HG02571 (cell line): ENCODE measurements around the gene CADPS.

ENCODE experiments used
- ATAC-seq: cut with Tn5 transposase; IDR thresholded peaks from one replicate; pipeline ENCODE4 v1.9.1; 2021; ENCODE audit warnings: mild to moderate bottlenecking, moderate library complexity; ENCODE audit not compliant: unreplicated experiment

The CADPS gene

DNA sequence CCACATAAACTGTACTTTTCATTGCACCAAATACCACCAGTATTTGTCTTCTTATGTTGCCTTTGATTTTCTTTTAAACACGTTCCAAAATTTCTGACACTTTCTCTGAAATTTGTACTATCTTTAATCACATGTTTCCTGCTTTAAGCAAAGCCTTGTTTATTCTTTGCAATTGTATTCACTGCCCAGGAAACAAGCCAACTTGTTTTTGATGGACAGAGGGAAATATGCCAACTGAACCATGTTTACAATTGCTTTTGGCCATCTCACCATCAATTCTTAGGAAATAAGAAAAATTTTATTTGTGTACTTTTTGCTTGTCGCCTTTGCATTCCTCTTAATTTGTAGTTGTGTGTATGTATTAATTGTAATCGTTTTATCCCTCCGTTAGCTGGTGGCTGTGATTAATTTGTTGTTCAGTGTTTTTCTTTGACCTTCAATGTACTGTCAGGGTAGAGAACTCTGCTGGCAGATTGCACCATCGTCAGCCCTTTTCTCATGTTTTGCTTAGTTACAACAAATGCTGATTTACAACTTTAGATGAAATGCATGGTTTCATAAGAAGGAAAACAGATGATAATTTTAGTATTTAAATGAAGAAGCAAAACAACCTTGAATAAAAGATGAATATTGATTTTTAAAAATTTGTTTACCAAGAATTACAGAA is 482.5 kb downstream of the CADPS start:
- ATAC-seq, result no peak

DNA sequence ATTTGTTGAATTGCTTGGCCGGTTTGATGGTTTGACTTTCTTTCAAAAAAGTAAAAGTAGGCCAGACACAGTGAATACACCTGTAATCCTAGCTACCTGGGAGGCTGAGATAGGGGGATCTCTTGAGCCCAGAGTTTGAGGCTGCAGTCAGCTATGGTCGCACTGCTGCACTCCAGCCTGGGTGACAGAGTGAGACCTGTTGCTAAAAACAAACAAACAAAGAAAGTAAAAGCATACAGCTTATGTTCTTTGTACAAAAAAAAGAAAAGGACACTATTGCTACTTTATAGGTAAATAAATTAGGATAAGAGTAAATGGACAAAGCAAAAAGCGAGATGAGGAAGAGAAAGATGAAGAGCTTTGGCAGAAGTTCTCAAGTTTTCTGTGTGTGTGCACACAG is 488.0 kb downstream of the CADPS start:
- no peak for ATAC-seq

DNA sequence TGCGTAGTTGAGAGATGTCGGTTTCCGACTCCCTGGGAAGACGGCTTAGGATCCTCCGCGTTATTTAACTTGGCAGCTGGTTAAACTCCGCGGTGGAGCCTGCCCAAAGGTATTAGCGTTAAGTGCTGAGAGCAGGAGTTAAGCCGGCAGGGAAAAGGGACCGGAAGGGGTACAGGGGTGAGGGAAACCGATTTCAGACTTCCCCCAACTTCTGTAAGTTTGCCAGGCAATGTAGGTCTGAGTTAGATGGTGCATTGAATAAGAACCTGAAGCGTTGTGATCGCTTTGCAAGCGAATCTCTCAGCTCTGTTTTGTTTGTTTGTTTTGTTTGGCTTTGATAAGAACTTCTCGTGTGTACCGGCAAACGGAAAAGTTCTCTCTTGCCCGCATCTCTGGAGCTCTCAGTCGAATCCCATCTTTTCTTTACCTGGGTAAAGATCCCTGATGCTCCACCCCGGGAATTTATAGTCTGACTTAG is 495.9 kb downstream of the CADPS start:
- no peak for ATAC-seq

DNA sequence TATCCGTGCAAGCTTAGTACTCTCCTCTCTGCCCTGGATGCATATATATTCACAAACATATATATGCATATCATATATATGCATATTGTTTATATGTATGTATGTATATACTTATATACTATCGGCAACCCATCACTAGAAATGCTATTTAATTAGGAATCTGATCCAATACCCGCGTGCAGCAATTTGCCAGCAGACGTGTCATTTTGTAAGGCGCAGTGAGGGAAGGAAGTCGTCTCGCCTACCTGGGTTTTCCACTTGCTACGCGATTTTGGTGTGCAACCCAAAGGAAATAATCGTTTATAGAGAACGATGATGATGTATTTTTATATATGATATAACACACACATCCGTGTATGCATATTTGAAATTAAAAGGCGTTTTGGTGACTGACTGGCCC is 496.3 kb downstream of the CADPS start:
- ATAC-seq, result no peak

DNA sequence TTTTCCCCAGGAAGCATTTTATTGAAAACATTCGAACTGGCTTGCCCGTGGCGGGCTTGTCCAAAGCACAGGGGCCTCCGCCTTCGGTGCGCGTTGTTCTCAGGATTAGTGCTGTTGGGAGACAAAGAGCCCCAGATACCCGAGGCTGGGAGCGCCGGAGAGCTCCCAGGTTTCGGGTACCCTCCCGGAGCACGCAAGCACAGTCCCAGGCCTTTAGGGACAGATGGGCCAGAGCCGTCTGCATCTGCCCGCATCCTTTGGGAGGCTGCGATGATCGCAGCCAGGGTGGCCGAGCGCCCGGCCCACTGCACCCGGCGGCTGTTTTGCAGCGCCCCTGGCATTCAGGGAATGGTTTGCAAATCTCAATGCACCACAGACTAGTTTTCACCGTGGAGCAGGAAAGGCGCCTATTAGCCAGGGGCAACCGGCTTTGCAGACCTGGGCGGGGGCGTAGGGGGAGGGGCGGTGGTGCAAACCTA is 496.9 kb downstream of the CADPS start:
- ATAC-seq, result no peak

DNA sequence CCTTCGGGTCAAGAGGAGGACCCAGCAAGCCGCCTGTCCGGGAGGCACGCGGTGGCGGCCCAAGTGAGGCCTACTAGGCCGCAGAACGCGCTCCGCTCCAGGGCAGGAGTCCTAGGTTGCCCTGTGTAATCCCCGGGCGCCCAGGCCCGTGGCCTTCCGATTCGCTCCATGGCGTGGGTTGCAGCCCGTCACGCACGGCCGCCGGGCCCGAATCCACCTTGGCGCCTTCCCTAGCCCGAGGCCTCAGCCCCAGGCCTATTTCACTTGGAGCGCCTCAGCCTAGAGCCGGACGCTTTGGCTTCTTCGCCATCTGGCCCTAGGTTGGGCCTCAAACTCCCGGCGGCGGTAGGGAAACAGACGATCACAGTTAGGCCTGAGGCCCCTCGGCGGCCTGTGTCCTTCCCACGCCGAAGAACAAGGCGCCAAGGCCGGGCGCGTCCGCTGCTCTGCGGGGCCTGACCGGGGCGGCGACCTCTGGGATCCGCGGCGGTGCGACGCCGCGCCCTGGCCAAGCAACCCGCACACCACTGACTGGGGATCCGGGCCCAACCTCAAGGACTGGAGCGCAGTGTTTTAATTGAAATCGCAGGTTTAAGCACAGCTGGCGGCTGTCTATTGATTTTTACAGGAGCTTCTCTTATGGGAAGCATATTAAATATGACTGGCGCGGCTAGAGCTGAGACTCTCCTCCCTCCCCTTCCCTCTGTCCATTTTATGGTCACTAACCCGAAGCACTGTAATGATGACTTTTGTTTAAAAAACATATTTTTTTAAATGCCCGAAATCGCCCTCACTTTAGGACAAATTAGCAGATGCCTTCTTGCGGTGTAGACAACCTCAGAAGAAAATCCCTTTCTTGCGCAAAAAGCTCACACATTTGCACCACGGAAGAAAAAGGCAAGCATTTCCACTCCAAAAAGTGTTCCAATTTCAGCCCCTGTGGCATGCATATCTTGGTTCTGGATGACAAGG is 498.0 kb downstream of the CADPS start:
- ATAC-seq, result no peak

DNA sequence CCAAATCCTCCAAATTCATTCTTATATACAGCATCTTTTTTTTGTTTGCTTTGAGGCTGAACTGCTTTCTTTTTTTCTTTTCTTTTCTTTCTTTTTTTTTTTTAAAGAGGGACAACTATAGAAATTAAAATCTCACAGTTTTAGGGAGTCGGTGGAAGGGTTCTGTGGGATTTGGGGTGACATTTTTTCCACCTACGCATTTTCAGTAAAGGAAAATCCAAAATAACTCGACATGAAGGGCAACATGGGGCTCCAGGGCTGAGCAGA is 498.8 kb downstream of the CADPS start:
- no peak for ATAC-seq

DNA sequence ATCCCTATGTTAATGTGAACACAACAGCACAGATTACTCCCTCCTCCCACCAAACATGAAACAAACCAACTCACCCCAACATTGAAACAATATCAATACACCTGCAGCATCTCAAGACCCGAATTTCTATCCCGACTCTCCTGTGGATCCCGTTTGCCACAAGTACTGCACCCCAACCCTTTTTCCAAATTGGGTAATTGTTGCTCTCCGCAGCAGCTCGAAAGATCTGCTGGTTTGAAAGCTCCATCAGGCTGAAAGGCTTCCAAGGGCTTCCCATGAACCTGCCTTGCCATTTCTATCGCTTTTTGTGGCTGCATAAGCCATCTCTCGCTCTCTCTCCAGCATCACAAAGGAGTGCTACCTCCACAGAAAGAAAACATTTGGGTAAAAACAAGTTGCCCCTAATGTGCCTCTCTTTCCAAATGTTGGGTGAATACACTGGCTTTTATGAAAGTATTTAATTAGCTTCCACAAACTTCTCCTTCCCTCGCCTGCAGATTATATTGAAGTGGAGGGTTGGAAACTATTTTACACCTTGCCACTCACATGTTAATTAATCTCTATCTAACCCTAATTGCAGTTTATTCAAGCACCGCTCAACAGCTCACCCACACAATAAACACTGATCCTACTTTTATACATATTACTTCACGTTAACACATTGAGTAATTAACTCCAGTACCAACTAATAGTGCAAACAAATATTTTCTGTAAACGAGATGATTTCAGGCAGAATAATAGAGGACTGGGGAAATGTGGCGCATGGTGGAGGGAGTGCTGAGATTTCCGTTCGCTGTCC is 499.4 kb downstream of the CADPS start:
- no peak for ATAC-seq

DNA sequence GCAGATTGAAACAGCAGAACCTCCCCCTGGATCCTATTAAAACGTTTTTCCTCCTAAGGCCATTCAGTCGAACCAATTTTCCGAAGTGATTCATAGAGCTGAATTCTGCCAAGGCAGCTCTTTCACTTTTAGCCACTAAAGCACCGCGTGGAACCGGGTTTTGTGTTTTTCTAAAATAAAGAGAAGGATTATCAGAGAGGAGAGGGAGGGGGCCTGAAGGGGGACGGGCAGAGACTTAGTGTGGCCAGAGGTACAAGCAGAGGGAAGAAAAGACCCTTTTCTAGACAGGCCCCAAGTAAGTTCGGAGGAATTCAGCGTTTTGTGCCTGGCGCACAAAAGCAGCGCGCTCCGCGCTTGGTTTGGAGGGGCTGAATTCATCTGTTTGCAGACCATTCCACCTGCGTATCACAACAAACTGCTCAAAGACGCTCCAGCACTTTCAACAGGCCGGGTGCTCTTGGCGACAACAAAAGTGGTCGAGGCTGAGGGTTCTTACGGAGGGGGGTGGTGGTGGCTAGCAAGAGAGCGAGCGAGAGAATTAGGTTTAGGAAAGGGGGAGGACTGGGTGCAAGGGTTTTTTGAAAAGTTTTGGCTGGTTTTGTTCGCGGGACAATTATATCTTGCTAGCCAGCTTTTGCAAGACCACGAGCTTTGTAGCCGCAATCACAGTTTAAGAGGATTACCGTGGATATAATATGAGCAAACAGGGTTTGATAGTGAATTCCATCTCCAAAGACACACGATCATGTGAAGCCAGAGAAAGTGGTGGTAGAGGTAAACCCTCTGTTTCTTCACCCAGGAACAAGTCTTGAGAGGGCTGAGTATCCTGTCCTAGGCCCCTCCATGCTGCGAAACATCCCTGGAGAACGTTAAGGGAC is 500.6 kb downstream of the CADPS start:
- no peak for ATAC-seq

DNA sequence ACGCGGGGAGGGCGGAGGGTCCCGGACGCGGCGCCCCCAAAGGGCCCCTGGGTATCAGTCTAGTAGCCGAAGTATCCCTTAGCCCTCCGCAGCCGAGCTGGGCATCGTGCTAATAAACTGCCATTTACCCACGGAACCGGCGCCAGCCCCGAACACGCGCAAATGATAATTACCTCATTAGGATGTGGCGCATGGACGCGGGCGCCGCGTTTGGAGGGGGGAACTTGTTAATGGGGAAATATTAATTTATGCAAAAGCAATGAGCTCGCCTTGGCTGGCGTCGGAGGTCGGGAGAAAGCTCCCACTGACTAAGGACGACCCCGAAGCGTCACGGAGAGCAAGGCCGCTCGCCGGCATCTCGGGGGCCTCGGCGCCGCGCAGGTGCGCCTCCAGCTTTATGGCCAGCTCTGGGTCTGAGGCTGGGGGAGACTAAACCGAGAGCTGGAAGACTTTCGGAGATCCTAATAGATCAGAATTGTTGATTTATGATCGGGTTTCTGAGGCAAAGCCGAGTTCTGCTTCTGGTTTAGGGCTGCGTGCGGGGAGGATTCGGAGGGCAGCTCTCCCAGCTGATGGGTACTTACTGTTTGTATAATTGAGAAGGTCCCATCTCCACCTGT is 501.4 kb downstream of the CADPS start:
- no peak for ATAC-seq

DNA sequence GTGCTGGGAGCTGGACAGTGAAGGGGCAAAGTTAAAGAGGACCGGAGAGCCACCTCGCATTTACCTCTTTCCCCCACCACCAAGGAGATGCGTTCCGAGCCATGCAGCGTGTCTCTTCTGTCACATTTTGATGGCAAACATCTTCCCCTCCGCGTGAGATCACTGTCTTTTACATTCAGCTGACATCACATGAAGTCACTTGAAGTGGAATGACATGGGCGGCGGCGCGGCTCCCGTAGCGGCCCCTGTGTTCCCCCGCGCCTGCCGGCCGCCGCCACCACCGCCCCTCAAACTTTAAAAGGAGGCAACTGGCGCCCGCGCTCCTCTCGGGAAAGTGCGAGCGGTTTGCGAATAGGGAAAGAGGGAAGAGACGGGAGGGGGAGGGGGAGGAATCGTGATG is 502.0 kb downstream of the CADPS start, which contains the start of gene FEZF2:
TSS of gene FEZF2 (minus strand) at position 336 of the 400 bp plus-strand sequence. CDS start 682 bp downstream, outside the sequence.
- no peak for ATAC-seq

DNA sequence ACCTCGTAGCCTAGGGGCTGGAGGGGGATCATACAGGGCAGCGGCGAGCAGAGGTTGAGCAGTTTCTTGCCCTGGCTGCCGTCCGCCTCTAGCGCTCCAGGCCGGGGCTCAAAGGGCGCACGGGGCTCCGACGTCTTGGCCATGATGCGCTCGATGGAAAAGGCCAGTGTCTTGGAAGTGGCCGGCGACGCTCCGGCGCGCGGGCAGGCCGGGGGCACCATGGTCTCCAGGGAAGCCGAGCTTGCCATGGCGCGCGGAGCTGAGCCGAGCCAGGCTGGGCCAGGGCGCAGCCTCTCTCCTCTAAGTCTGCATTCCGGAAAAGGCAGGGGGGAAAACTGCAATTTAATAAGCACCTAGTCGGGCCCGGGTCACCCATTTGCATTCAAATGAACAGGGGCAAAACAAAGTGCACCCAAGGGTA is 502.6 kb downstream of the CADPS start:
- ATAC-seq, result no peak

DNA sequence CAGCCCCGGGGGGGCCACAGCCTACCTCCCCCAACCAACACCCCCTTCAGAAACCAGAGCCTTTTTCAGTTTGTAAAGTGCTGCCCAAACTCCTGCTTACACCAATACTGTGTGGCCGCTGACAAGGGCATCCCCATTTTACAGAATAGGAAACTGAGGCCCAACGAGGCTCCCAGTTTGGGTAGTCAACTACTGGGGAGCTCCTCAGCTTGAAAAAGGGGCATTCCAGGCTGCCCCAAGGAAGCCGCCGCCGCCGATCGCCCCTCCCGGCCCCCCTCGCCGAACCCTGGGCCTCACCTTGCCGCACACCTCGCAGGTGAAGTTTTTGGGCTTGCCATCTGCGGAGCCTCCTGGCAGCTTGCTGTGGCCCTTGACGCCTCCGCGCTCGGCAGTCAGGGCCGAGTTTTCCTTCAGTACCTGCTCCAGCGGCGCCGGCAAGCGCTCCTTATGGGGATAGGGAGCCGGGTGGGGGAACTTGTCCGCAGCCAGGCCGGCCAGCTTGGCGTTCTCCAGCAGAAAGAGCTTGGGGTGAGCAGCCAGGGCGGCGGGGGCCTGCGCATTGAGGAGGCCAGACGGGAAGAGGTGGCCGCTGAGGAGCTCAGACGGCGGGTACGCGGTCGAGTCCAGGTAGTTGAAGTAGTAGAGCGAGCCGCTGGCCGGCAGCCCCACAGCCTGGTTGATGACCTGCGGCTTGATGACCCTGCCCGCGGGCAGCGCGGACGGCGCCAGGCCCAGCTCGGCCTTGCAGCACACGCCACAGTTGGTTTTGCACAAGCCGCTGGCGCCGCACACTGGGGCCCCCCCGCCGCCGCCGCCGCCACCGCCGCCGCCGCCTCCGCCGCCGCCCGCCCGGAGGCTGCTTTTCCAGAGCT is 503.3 kb downstream of the CADPS start:
- ATAC-seq, result no peak

DNA sequence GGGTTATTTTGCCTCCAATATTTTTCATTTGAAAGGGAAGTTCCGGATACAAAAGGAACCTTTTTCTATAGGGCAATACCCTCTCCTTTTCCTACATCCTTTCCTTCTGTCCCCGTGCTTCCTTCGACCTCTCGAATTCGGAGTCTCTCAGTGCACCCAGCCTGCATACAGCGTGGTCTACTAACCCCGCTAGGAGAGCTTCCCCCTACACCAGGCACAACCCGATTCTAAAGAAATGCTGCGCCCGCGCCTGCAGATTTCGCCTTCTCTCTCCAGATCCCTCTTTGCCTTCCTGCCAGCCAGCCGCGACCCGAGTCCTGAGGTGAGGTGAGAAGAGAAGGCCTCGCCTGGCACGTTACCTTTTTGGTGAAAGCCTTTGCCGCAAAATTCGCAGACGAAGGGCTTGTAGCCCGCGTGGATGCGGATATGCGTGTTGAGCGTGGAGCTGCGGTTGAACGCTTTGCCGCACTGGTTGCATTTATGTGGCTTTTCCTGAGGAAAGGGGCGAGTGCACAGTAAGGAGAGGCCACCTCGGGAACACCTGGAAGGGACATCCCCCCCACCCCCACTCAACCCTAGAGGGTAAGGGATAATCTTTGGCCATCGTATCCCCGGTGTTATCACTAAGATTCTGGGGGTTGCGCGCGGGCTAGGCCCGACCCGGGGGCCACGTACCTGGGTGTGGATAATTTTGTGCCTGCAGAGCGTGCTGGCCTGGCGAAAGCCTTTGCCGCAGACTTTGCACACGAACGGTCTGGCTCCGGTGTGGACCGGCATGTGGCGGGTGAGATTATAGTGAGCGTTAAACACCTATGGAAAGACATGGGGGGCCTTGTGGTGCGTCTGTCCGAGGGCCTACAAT is 504.1 kb downstream of the CADPS start:
- no peak for ATAC-seq

DNA sequence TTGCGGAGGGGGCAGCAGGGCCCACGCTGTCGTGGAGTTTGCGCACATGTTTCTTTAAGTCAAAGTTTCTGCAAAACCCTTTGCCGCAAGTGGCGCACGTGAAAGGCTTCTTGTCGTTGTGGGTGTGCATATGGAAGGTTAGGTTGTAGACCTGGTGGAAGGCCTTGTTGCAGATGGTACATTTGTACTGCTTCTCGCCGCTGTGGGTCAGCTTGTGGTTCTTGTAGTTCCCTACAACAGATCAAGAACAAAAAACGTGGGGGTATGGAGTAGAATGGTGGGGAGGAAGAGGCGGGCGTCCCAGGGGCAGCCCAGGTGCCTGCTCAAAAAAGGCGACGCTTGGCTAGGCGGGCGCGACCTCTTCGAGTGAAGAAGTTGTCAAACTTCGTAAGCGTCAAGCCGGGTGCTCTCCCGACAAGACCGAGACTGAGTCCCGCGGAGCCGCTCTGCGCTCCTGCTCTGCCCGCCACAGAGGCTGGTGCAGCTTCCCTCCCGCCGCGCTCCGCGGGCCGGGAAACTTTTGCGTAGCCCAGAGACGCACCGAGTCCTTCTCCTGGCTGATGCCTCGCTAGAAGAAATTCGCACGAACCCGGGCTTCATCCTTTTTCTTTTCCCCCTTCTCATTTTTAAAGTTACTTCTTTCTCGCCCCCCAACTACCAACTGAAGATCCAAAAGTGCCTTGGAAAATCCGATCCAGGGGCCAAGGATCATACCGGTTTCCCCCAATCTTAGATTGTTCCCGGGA is 504.9 kb downstream of the CADPS start:
- ATAC-seq, result no peak

DNA sequence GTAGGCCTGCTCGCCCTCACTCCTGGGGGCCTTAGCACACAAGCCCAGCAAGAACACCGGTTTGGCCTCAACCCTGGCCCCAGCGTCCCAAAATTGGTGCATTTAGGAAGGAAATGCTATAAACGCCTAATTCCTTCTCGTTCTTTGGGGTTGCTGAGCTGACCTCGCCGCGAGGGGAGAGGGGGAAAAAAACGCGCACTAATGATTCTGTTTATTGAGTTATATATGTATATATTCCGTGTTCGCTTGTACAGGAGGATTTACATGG is 505.8 kb downstream of the CADPS start:
- no peak for ATAC-seq

DNA sequence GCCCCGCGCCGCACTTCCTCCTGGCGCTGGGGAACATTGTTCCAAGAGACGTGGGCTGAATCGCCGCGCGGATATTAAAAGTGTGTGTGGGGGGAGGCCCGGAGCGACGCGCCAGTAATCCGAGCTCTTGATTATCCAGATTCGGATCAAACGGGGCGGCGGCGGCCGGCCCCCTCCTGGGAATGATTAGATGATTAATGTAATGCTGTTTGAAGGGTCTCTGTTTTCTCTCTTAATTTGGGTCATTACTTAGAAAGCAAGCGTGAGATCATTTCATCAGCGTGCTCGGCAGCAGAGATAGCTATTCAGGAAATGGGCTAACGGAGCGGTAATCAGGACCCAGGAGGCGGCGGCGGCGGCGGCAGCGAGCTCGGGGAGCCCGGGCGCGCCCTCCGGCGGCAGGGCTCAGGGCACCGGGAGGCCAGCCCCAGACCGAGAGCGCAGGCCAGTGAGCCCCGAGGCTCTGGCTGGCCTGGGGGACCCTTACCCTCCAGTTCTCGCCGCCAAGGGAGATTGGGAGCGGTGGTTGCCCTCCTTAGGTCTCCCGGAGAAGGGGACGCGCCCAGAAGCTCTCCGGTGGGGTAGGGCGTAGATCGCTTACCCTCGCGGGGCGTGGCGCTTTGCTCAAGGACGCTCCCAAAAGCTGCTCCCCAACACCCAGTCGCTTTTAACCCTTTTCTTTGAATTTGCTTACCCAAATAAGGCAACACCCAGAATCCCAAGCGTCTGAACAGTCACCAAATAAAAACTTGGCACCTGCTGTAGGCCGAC is 506.3 kb downstream of the CADPS start:
- ATAC-seq, result no peak
